ENCODE measurements around the gene STXBP5L. TPM values are rescaled to one million over a fixed set of nuclear protein-coding genes. Genes with fewer than 3 reads are reported as not detected.

STXBP5L gene
- polyA plus RNA-seq, 1 of the 3 experiments (the other 2 are of a cell fraction), result 0.03 TPM

DNA sequence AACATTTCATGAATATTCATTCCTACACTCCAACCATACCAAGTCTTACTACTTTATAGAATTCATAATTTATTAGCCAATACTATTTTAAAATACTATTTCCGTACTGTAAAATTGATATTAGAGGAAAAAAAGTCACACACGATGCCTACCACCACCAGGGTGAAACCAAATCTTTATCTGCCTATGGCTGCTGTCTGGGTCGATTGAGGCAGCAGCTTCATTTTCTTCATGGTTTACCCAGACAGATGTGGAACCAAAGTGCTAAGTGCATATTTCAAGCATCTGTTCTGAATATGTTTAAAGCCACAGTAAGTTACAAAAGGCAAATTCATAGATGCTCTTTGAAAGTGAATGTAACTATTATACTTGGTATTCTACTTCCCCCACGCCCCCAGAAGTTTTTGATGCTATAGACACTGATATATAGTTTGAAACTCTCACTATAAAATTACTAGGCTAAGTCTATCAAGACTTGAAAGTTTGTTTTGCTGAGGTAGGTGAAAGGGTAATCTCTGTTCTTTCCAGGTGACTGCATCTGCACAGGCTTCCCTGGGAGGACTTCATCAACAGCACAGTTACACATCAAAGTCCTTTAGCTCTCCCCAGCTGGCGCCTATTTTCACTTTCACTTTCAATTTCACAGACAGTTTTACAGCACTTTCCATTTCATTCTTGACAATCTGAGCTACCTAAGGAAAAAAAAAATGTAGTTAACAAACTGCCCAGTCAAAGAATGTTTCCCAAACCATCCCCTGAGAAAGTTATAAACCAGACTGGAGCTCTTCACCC is 523.9 kb downstream of the STXBP5L start:
- TF ChIP-seq CHD2 (IDR thresholded peaks at IDR 0.05; ENCODE audit: low read length, partially characterized antibody) (no peak), SIN3A (IDR thresholded peaks at IDR 0.05; ENCODE audit: borderline replicate concordance, low read depth, low read length) (no peak), FOXJ3 (CRISPR knock-in tag; IDR thresholded peaks at IDR 0.05) (no peak)
- no peak overlapping the region for H3K9ac ChIP-seq
- no peaks in the 10 kb centered on the region for H3K9me2 ChIP-seq

DNA sequence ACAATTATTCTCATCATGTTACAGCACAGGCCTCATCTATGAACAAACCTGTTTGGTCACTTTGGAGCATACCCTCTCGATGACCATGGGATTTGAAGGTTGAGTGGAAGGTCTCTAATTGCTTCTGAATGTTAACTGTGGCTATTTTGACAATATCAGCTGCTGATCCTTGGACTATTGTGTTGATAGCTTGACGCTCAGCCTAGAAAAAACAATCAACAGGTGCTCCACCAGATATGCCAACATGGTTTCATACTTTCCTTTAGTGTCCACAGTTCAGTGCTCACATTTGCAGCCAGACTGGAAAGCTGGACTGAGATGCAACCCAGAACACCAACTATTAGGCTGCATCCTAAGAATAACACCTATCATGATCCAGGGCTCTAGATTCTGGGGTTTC is 528.1 kb downstream of the STXBP5L start:
- ChIA-PET POLR2A (no interaction called here), CTCF (interaction anchor here (1.0 kb wide), 1 partner anchor 21 kb away, joined by 3 read pairs; no protein-coding TSS in a partner anchor)
- no peaks in the 10 kb centered on the region for H3K9me3 ChIP-seq
- no peak overlapping the region for H3K27ac ChIP-seq (ENCODE audit: low read depth in 2 of 2, low read length in 1 of 2)
- peaks cover 5 to 8% of the 10 kb centered on the region in 2 experiments for H3K36me3 ChIP-seq (replicated peaks in 1 of 2; ENCODE audit: control insufficient read depth in 1 of 2, insufficient read depth in 2 of 2, low read length in 1 of 2)
- H3K9me2 ChIP-seq, result no peaks in the 10 kb centered on the region
- TF ChIP-seq EZH2phosphoT487 (IDR thresholded peaks at IDR 0.05; ENCODE audit: borderline replicate concordance, low read depth), result no peak
- TF ChIP-seq JUND (IDR thresholded peaks at IDR 0.05), result no peak
- no peak for TF ChIP-seq FOSL2 (IDR thresholded peaks at IDR 0.05; ENCODE audit: borderline replicate concordance, low read depth)
- no peak for TF ChIP-seq IRF3 (IDR thresholded peaks at IDR 0.05; ENCODE audit: low read depth, low read length)
- TF ChIP-seq, protein P1, sequence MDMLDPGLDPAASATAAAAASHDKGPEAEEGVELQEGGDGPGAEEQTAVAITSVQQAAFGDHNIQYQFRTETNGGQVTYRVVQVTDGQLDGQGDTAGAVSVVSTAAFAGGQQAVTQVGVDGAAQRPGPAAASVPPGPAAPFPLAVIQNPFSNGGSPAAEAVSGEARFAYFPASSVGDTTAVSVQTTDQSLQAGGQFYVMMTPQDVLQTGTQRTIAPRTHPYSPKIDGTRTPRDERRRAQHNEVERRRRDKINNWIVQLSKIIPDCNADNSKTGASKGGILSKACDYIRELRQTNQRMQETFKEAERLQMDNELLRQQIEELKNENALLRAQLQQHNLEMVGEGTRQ (IDR thresholded peaks at IDR 0.05; ENCODE audit: borderline replicate concordance, low read depth, low read length), result no peak
- TF ChIP-seq SIN3A (IDR thresholded peaks at IDR 0.05; ENCODE audit: borderline replicate concordance, low read depth, low read length), result no peak
- TF ChIP-seq, protein P2, sequence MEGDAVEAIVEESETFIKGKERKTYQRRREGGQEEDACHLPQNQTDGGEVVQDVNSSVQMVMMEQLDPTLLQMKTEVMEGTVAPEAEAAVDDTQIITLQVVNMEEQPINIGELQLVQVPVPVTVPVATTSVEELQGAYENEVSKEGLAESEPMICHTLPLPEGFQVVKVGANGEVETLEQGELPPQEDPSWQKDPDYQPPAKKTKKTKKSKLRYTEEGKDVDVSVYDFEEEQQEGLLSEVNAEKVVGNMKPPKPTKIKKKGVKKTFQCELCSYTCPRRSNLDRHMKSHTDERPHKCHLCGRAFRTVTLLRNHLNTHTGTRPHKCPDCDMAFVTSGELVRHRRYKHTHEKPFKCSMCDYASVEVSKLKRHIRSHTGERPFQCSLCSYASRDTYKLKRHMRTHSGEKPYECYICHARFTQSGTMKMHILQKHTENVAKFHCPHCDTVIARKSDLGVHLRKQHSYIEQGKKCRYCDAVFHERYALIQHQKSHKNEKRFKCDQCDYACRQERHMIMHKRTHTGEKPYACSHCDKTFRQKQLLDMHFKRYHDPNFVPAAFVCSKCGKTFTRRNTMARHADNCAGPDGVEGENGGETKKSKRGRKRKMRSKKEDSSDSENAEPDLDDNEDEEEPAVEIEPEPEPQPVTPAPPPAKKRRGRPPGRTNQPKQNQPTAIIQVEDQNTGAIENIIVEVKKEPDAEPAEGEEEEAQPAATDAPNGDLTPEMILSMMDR (IDR thresholded peaks at IDR 0.05), result no peak
- TF ChIP-seq EP300 (IDR thresholded peaks at IDR 0.05; ENCODE audit: borderline replicate concordance in 1 of 2, low read depth in 1 of 2, low read length in 1 of 2), result no peak
- no peak for TF ChIP-seq GABPA (IDR thresholded peaks at IDR 0.05; ENCODE audit: low read depth)
- no peak for TF ChIP-seq FOXJ3 (CRISPR knock-in tag; IDR thresholded peaks at IDR 0.05)
- no peak for TF ChIP-seq NRF1 (IDR thresholded peaks at IDR 0.05; ENCODE audit: low read depth, low read length)
- no peak for TF ChIP-seq FOXM1 (IDR thresholded peaks at IDR 0.05; ENCODE audit: low read depth)
- TF ChIP-seq POLR2AphosphoS5 (IDR thresholded peaks at IDR 0.05; ENCODE audit: low read depth, low read length), result no peak
- TF ChIP-seq NFIC (IDR thresholded peaks at IDR 0.05; ENCODE audit: borderline replicate concordance), result no peak
- TF ChIP-seq PBX3 (IDR thresholded peaks at IDR 0.05), result no peak
- no peak for TF ChIP-seq MXI1 (IDR thresholded peaks at IDR 0.05; ENCODE audit: low read depth, low read length)
- TF ChIP-seq CHD2 (IDR thresholded peaks at IDR 0.05; ENCODE audit: low read length, partially characterized antibody), result no peak
- TF ChIP-seq, protein P3, sequence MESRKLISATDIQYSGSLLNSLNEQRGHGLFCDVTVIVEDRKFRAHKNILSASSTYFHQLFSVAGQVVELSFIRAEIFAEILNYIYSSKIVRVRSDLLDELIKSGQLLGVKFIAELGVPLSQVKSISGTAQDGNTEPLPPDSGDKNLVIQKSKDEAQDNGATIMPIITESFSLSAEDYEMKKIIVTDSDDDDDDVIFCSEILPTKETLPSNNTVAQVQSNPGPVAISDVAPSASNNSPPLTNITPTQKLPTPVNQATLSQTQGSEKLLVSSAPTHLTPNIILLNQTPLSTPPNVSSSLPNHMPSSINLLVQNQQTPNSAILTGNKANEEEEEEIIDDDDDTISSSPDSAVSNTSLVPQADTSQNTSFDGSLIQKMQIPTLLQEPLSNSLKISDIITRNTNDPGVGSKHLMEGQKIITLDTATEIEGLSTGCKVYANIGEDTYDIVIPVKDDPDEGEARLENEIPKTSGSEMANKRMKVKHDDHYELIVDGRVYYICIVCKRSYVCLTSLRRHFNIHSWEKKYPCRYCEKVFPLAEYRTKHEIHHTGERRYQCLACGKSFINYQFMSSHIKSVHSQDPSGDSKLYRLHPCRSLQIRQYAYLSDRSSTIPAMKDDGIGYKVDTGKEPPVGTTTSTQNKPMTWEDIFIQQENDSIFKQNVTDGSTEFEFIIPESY (IDR thresholded peaks at IDR 0.05; ENCODE audit: borderline replicate concordance, low read depth), result no peak
- H3K79me2 ChIP-seq (ENCODE audit: insufficient read depth), result no peaks in the 10 kb centered on the region
- no peak overlapping the region for H3K4me3 ChIP-seq (ENCODE audit: low read depth in 2 of 2, low read length in 1 of 2)
- H4K20me1 ChIP-seq (ENCODE audit: insufficient read depth), result no peaks in the 10 kb centered on the region
- H3K4me2 ChIP-seq, result no peak overlapping the region
- no peaks in the 10 kb centered on the region for H3K27me3 ChIP-seq (ENCODE audit: insufficient read depth)
- H3F3A ChIP-seq (replicated peaks; ENCODE audit: insufficient read depth), result no peaks in the 10 kb centered on the region
- no peak overlapping the region for H3K9ac ChIP-seq
- H3K4me1 ChIP-seq (ENCODE audit: control insufficient read depth in 1 of 2, insufficient read depth in 2 of 2, low read depth in 1 of 2, low read length in 1 of 2), result no peaks in the 10 kb centered on the region
- no peak overlapping the region for H2AFZ ChIP-seq (ENCODE audit: low read depth)
- DNase-seq, result no peak
- WGBS (ENCODE audit: low lambda C conversion rate), result 100% methylated on average over 2 of the region's 2 CpGs

More for the DNA sequence above, 523.9 kb downstream of the STXBP5L start:
- POLR2A ChIA-PET, result no interaction called here
- H4K20me1 ChIP-seq (ENCODE audit: insufficient read depth), result no peaks in the 10 kb centered on the region
- H3F3A ChIP-seq (replicated peaks; ENCODE audit: insufficient read depth), result no peaks in the 10 kb centered on the region
- no peak for DNase-seq
- H3K27me3 ChIP-seq (ENCODE audit: insufficient read depth), result no peaks in the 10 kb centered on the region
- CTCF ChIA-PET, result no interaction called here
- H3K9me3 ChIP-seq, result no peaks in the 10 kb centered on the region
- H2AFZ ChIP-seq (ENCODE audit: low read depth), result peak overlapping the region; percentile 75
- 91% methylated on average over 5 of the region's 5 CpGs for WGBS (ENCODE audit: low lambda C conversion rate)
- peaks cover 11 to 17% of the 10 kb centered on the region in 2 experiments for H3K36me3 ChIP-seq (replicated peaks in 1 of 2; ENCODE audit: control insufficient read depth in 1 of 2, insufficient read depth in 2 of 2, low read length in 1 of 2)
- no peaks in the 10 kb centered on the region for H3K79me2 ChIP-seq (ENCODE audit: insufficient read depth)
- H3K4me1 ChIP-seq (ENCODE audit: control insufficient read depth in 1 of 2, insufficient read depth in 2 of 2, low read depth in 1 of 2, low read length in 1 of 2), result no peaks in the 10 kb centered on the region
- H3K27ac ChIP-seq (ENCODE audit: low read depth in 2 of 2, low read length in 1 of 2), result no peak overlapping the region; a peak in 1 of 4 replicates
- H3K4me2 ChIP-seq, result peak overlapping the region; percentile 71
- peak overlapping the region in 1 of 2 experiments; percentile 36; a peak in 1 of 4 replicates for H3K4me3 ChIP-seq (ENCODE audit: low read depth in 2 of 2, low read length in 1 of 2)
